Adrenal gland (tissue), 5 donors: ENCODE results near the gene KIFC3.
"Not testable (repeated sequence)": the region's sequence is repeated elsewhere in the genome, so short reads cannot be mapped to it uniquely, and the experiment has no call there.

Source experiments
- POLR2A ChIP-seq, 2 donors: fragments of 450-650 bp; IDR thresholded peaks; one replicate each; pipeline ENCODE4 v1.6.1; 2017; ENCODE audit warnings: antibody characterized with exemption in 2 of 2, mild to moderate bottlenecking in 2 of 2, moderate library complexity in 1 of 2
- TF ChIP-seq, protein P1 (sequence below), 6 experiments: fragments of 450-650 bp in 4 of 6; fragments of 200-600 bp in 2 of 6; sonication (generic) in 1 of 6; IDR thresholded peaks; 1 replicate in 5 of 6; 2 replicates in 1 of 6; pipeline versions ENCODE4 v1.5.1 to v1.8.0; 2016 to 2021; ENCODE audit warnings: antibody characterized with exemption in 6 of 6, mild to moderate bottlenecking in 2 of 6, moderate library complexity in 1 of 6
- donor health status: DM: no; HTN: no; CAD: no.

- TF ChIP-seq, protein P1, sequence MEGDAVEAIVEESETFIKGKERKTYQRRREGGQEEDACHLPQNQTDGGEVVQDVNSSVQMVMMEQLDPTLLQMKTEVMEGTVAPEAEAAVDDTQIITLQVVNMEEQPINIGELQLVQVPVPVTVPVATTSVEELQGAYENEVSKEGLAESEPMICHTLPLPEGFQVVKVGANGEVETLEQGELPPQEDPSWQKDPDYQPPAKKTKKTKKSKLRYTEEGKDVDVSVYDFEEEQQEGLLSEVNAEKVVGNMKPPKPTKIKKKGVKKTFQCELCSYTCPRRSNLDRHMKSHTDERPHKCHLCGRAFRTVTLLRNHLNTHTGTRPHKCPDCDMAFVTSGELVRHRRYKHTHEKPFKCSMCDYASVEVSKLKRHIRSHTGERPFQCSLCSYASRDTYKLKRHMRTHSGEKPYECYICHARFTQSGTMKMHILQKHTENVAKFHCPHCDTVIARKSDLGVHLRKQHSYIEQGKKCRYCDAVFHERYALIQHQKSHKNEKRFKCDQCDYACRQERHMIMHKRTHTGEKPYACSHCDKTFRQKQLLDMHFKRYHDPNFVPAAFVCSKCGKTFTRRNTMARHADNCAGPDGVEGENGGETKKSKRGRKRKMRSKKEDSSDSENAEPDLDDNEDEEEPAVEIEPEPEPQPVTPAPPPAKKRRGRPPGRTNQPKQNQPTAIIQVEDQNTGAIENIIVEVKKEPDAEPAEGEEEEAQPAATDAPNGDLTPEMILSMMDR (IDR thresholded peaks at IDR 0.05): not testable (repeated sequence)
- TF ChIP-seq POLR2A (IDR thresholded peaks at IDR 0.05): not testable (repeated sequence)
Observed at GRCh38 chr16:57712569-57712968, 89.7 kb downstream of the KIFC3 start.
